Endothelial cell of umbilical vein (primary cell): ENCODE results near the gene PTPRE.

Experiments used
- MYC ChIP-seq: IDR thresholded peaks from one replicate; pipeline ENCODE4 v1.6.1; 2011; ENCODE audit warnings: mild to moderate bottlenecking, low read depth, low read length
- TF ChIP-seq, protein P1 (sequence below), 2 donors: IDR thresholded peaks; 1 replicate in 1 of 2; 2 replicates in 1 of 2; pipeline ENCODE4 v1.5.1; 2011; ENCODE audit warnings: low read length in 2 of 2, mild to moderate bottlenecking in 2 of 2, moderate library complexity in 2 of 2, control low read depth in 1 of 2, inconsistent platforms in 1 of 2, low read depth in 1 of 2; ENCODE audit not compliant: insufficient read depth in 1 of 2; ENCODE audit errors: extremely low read depth in 1 of 2

DNA sequence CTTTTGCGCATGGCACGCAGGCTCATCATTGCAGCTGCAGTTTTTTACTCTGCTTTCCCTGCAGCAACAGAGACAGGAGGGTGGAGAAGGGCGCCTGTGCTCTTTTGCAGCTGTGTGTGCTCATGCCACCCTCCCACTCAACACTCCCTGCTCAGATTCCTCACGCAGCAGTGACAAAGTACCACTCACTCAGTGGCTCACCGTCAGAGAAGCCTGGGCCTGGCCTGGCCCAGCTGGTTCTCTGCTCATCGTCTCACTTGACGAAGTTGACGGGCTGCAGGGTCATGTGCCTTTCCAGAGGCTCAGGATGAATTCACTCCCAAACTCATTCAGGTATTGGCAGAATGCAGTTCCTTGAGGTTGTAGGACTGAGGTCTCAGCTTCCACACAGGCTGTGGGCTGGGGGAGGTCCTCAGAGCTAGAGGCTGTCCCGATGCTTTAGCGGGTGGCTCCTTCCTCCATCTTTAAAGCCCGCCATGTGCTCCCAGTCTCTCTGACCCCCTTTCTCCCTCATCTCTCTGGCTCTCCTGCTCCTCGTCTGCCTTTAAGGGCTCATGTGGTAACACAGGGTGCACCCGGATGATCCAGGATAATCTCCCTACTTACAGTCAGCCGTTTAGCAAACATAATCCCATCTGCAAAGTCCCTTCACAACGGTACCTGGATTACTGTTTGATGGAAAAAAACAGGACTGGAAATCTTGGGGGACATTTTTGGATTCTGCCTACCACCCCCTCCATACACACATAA, 25.8 kb downstream of the PTPRE start:
- TF ChIP-seq, protein P1, sequence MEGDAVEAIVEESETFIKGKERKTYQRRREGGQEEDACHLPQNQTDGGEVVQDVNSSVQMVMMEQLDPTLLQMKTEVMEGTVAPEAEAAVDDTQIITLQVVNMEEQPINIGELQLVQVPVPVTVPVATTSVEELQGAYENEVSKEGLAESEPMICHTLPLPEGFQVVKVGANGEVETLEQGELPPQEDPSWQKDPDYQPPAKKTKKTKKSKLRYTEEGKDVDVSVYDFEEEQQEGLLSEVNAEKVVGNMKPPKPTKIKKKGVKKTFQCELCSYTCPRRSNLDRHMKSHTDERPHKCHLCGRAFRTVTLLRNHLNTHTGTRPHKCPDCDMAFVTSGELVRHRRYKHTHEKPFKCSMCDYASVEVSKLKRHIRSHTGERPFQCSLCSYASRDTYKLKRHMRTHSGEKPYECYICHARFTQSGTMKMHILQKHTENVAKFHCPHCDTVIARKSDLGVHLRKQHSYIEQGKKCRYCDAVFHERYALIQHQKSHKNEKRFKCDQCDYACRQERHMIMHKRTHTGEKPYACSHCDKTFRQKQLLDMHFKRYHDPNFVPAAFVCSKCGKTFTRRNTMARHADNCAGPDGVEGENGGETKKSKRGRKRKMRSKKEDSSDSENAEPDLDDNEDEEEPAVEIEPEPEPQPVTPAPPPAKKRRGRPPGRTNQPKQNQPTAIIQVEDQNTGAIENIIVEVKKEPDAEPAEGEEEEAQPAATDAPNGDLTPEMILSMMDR (IDR thresholded peaks at IDR 0.05; ENCODE audit: extremely low read depth in 1 of 2, insufficient read depth in 1 of 2, low read depth in 1 of 2, low read length in 2 of 2): no peak
- TF ChIP-seq MYC: no peak
